SIG-M5 (cell line): Measurements from ENCODE around the gene KRTAP4-11.
"Not testable (repeated sequence)": the region's sequence is repeated elsewhere in the genome, so short reads cannot be mapped to it uniquely, and the experiment has no call there.

Experiments used
- DNase-seq: peaks from one replicate; lab custom pipeline; 2025; lab: John Stamatoyannopoulos, UW

The KRTAP4-11 gene

GRCh38 chr17:41123991-41124371 lies 5.8 kb upstream of the KRTAP4-11 start, which contains the start of gene KRTAP4-12:
Gene KRTAP4-12 (minus strand): TSS chr17:41124182. CDS start chr17:41124122, 60 bp downstream.
- DNase-seq: not testable (repeated sequence)

DNA sequence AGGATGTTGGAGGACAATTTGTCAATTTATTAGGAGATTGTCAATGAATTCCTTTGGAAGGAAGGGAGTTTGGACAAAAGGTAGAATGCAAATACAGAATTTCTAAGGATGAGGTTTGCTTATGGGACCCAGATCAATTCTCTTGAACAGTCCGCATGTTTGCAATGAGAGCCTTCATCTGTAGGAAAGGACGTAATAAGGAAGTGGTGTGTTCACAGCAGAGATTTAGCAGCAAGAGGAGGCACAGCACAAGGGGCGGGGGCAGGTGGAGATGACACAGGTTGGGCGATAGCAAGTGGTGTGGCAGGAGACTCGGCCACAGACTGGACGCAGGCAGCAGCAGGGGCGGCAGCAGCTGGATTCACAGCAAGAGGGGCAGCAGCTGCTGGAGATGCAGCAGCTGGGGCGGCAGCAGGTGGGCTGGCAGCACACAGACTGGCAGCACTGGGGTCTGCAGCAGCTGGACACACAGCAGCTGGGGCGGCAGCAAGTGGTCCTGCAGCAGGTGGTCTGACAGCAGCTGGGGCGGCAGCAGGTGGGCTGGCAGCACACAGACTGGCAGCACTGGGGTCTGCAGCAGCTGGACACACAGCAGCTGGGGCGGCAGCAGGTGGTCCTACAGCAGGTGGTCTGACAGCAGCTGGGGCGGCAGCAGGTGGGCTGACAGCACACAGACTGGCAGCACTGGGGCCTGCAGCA lies 5.3 kb upstream of the KRTAP4-11 start:
- not testable (repeated sequence) for DNase-seq

- no peak for DNase-seq
These were observed 3.6 kb upstream of the KRTAP4-11 start for GRCh38 chr17:41121742-41122141.

DNA sequence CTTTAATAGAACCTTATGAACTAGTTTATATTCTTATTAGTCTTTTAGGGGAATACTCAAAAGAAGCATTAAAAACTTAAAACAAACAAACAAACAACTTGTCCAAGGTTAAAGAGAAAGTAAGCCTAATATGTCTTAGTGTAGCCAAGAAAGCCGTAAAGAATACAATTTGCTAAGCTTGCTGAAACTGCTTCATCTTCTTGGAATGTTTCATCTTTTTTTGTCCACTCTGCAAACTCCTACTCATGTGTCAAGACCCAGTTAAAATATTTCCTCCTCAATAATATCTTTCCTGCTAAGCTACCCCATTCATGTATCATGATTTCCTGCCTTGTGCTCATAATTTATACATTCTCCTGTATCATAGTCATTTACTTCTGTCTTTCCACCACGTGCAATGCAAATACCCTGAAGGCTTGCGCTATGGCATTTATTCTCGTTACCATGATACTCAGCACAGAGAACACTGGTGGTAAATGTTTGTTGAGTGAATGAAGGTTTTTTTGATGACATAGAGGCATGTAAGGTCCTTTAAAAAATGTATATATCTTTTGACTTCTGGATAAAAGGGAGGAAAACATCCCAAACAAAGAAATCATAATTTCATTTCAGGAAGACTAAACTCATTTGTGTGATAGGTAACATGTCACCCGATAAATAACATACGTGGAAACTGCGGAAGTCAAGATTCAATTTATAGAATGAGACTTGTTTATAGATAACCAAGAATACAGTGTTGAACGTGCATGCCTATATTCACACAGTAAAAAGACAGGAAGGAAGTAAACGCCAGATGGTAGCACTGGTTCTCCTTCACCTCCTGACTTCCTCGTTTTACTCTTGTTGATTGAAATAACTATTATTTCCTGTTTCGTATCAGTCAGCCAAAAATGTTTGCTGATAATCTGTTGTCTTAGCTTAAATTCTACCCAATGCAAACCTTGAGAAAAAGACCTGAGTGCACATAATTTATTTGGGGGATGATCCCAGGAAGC lies 1.8 kb upstream of the KRTAP4-11 start:
- not testable (repeated sequence) for DNase-seq

GRCh38 chr17:41118721-41119120 lies 548 bp upstream of the KRTAP4-11 start:
- no peak for DNase-seq

- DNase-seq: no peak
These were observed 1.9 kb downstream of the KRTAP4-11 start for GRCh38 chr17:41116297-41116696.

DNA sequence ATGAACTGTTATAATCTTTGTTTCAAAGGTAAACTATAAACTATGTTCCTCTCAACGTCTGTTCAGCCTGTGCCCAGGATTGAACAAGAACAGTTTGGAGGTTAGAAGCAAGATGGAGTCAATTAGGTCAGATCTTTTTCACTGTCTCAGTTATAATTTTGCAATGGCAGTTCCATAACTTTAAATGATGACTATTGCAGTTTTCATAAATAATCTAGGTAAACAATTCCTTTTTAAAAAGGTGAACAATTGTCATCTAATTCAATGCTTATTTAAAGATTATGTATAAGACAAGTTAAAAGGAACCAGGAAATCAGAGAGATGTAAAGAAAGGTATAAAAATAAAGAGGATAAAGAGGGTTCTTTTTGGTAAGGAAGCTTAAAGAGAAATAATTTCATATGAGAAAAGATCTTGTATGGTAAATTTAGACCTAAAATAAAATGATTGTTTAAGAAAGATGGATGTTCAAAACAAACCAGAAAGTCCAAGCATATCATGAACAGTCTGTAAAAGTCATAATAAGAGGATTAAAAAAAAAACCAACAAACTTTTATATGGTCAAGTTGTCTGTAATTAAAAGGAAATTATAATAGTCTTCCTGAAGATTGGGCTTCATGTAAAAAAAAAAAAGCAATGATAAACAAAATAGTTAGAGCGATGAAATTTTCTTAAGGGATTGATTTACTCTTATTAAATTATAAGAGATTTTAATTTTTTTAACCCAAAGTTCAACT lies 6.9 kb downstream of the KRTAP4-11 start:
- no peak for DNase-seq

DNA sequence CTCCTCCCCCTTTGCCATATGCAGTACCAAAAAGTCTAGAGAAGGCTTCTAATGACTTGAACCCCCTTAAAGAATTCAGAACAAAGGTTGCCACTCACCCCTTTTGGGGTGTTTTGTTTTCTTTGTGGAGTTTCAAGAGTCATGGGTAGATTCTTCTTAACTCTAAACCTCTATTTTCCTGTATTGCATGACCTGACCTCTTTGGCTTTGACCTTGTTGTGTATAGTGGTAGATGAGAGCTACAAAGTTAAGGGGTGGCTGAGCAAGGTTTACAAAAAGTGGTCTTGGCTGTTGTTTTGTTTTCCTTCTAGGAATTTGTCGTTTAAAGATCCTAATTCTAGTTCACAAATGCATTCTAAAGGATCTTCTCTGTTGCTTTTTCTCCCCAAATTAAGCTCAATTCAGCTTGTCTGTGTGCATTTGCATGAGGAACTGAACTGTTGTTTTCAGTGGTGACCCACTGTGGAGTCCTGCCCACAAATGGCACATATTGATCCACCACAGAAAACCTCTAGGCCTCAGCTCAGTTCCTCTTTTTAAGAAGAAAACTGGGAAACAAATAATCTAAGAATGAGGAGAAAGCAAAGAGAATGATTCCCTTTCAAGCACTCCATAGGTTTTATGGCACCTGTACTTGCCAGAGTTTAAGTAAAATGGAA lies 9.3 kb downstream of the KRTAP4-11 start:
- not testable (repeated sequence) for DNase-seq

DNA sequence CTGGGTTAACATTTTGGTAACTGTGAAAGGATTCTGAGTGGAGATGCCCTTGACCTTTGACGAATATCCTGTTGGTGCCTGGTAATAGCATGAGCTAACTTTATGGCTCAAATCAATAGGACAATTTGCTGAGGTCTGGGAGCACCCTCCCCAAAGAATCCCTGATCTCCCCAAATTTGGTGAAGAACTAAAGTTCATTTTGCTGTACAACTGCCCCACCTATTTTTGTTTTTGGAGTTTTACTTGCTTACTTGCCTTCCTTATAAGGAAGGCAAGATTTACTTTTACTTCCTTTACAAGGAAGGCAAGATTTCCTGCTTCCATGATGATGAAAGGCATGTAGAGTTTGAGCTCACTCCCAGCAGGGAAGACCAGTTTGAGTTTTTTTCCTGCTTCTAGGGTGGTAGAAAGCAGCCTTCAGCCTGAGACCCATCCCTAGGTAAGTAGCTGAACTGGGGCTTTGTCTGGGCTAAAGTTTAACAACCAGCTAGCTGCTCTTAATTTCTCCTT lies 10.2 kb downstream of the KRTAP4-11 start:
- no peak for DNase-seq

GRCh38 chr17:41105347-41105746 lies 12.8 kb downstream of the KRTAP4-11 start, which contains the start of gene KRTAP4-9:
Gene KRTAP4-9 (plus strand): TSS chr17:41105389. CDS start chr17:41105389, 0 bp downstream.
- not testable (repeated sequence) for DNase-seq

GRCh38 chr17:41104386-41105038 lies 13.7 kb downstream of the KRTAP4-11 start:
- not testable (repeated sequence) for DNase-seq

DNA sequence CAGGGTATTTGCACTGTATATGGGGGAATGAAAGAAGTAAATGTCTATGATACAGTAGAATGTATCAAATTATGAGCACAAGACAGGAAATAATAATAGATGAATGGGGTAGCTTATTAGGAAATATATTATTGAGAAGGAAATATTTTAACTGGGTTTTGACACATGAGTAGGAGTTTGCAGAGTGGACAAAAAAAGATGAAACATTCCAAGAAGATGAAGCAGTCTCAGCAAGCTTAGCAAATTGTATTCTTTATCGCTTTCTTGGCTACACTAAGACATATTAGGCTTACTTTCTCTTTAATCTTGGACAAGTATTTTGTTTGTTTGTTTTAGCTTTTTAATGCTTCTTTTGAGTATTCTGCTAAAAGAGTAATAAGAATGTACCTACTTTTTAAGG lies 14.3 kb downstream of the KRTAP4-11 start:
- no peak for DNase-seq

- no peak for DNase-seq
These were observed 16.4 kb downstream of the KRTAP4-11 start, which contains the start of gene KRTAP4-16 for GRCh38 chr17:41101586-41102259. Gene KRTAP4-16 (minus strand): TSS chr17:41102209. CDS start chr17:41102209, 0 bp downstream.

- DNase-seq: not testable (repeated sequence)
These were observed 18.3 kb downstream of the KRTAP4-11 start for GRCh38 chr17:41099682-41100480.

DNA sequence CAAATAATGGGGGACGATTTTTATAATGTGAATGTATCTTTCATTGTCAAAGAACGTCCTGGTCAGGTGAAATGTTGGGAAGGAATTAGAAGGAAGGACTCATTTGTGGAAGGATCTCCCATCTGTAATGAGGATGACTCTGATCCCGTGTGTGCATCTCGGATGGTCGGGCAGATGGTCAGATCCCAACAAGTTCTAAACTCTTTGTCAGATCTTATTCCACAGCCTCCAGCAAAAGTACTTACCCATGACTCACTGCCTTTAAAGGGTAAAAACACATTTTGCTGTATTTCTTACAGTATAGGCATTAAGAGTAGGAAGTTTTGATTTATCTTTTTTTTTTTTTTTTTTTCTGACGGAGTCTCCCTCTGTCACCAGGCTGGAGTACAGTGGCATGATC lies 19.7 kb downstream of the KRTAP4-11 start:
- no peak for DNase-seq

DNA sequence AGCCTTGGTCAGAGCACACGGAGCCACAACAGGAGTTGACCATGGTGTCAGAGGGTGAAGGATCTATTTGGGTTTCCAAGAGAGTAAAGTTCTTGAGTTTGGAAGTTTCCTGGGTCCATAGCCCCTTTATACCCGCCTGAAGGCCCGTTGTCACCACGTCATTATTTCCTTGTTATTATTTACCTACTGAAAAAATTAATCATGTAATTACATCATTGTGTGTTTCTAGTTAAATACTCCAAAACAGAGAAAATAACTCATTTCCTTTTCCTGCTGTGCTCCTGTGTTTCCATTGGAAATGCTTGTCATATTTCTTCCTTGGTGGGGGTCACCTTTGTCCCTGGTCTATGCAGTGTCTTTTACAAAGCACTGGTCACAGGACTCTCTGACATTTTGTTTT lies 20.1 kb downstream of the KRTAP4-11 start, which contains the start of gene KRTAP4-8:
Gene KRTAP4-8, minus strand, starts transcription at position 101 of the 400 bp plus-strand sequence. Its CDS starts 58 bp downstream, at position 43.
- no peak for DNase-seq

- DNase-seq: no peak
These were observed 22.1 kb downstream of the KRTAP4-11 start for GRCh38 chr17:41096055-41096454.

DNA sequence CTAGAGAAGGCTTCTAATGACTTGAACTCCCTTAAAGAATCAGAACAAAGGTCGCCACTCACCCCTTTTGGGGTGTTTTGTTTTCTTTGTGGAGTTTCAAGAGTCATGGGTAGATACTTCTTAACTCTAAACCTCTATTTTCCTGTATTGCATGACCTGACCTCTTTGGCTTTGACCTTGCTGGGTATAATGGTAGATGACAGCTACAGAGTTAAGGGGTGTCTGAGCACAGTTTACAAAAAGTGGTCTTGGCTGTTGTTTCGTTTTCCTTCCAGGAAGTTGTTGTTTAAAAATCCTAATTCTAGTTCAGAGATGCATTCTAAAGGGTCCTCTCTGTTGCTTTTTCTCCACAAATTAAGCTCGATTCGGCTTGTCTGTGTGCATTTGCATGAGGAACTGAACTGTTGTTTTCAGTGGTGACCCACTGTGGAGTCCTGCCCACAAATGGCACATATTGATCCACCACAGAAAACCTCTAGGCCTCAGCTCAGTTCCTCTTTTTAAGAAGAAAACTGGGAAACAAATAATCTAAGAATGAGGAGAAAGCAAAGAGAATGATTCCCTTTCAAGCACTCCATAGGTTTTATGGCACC lies 29.3 kb downstream of the KRTAP4-11 start:
- DNase-seq: not testable (repeated sequence)
